NCI-H187 (cell line): ENCODE data around the gene PTDSS2.
"Not testable (repeated sequence)": the region's sequence is repeated elsewhere in the genome, so short reads cannot be mapped to it uniquely, and the experiment has no call there.

Experiments used
- DNase-seq, 2 experiments: peaks; one replicate each; lab custom pipeline; 2025; lab: John Stamatoyannopoulos, UW

PTDSS2 gene

DNA sequence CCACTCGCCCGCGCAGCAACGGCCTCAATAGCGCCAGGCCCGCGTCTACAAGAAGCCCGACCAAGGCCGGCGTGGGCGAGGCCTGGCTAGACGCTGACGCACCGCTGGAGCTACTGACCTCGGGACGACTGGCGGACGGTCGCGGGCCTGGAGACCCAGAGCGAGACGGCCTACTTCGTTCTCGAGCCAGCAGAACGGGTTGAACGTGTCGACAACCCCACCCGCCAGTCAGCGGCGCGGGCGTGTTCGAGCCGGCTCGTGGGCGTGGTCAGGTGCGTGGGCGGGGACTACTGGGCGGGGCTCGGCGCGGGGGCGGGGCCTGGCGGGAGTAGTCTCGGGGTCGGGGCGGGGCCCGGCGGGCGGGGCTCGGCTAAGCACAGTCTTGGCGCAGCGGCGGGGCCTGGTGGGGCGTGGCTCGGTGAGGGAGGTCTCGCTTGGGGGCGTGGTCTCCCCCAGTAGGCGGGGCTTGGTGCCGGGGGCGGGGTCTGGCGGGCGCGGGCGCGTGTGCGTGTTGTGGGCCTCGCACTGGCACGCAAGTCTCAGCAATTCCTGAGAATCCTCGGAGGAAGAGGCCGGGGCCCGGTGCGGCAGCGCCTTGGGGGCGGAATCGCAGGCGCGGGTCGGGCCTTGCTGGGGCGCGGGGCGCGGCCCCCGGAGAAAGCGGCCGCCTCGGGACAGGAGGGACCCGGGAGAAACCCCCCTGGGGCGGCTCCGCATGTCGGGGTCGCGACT is 57.1 kb downstream of the PTDSS2 start, which contains the start of gene RNH1:
RNH1 (minus strand) TSS at position 248 of the 732 bp plus-strand sequence. CDS start 5,080 bp downstream, outside the sequence.
- DNase-seq = peak; percentile 87 to 94

DNA sequence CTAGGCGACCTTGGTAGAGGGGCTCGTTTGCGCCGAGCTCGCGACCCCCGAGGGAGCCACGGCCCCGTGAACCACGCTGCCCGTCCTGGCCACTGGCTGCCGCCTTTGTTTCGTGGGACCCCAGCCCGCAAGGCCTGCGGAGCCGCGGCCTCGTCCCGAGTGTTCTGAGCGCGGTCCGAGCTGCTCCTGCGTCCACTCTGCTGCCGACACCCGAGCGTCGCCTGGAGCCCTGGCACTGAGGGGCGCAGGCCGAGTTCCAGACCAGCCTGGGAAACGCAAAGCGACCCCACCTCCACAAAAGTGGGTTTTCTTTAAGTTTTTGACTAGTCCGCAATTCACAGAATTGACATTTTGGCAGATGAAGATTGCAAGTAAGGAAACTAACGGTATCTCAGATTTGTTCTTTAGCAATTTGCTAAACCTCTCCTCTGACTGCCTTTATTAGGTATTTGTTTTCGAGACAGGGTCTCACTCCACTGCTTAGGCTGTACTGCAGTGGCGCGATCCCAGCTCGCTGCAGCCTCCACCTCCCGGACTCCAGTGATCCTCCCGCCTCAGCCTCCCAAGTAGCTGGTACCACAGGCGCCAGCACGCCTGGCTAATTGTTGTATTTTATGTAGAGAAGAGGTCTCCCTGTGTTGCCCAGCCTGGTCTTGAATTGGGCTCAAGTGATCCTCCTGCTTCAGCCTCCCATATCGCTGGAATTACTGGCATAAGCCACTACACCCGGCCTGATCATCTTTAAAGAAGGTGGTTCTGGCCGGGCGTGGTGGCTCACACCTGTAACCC is 57.8 kb downstream of the PTDSS2 start:
- DNase-seq = no peak

DNA sequence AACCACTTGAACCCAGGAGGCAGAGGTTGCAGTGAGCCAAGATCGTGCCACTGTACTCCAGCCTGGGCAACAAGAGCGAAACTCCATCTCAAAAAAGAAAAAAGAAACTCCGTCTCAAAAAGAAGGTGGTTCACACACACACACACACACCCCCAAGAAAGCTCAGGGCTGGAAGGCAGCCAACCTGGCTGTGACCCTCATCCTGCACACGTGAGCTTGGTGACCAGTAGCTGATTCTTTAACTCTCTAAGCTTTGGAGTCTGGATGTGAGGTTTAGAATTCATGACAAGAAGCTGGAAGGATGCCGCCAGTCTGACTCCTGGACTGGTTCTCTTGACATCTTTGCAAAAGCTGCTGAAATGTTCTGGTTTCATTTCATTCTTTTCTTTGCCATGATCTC is 58.9 kb downstream of the PTDSS2 start:
- no peak for DNase-seq

DNA sequence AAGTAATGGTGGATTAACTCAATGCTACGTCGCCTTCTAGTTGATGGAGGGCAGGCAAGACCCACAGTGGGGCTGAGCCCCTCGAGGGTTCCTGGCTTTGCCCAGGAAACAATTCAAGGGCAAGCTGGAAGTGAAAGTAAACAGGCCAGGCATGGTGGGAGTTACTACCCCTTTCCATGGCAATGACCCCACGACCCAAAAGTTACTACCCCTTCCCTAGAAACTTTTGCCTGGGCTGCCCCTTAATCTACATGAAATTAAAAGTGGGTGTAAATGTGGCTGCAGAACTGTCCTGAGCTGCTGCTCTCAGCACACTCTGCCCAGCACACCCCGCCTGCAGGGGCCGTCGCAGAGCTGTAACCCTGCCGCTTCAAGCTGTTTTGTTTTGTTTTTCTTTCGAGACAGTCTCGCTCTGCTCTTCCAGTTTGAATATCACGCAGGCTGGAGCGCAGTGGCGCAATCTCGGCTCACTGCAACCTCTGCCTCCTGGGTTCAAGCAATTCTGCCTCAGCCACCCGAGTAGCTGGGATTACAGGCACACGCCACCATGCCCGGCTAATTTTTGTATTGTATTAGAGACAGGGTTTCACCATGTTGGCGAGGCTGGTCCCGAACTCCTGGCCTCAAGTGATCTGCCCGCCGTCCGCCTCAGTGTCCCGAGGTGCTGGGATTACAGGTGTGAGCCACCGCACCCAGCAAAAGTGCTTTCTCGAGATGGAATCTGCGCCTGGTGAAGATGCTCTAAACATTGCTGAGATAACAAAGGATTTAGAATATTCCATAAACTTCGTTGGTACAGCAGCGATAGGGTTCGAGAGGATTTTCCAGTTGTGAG is 62.9 kb downstream of the PTDSS2 start:
- DNase-seq = no peak

DNA sequence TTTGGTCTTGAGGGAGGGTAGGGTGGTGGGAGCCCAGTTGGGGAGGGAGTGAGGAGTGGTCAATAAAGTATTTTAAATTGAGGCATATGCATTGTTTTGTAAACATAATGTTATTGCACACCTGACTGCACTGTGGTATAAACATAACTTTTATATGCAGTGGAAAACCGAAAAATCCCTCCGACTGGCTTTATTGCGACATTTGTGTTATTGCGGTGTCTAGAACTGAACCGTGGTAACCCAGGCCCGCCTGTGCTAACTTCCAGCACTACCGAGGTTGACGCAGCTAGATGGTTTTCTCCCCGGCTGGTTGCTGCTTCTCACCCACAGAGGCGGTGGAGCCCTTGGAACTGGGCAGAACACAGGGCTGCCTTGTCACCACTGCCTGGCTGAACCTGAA is 64.5 kb downstream of the PTDSS2 start:
- DNase-seq = no peak

DNA sequence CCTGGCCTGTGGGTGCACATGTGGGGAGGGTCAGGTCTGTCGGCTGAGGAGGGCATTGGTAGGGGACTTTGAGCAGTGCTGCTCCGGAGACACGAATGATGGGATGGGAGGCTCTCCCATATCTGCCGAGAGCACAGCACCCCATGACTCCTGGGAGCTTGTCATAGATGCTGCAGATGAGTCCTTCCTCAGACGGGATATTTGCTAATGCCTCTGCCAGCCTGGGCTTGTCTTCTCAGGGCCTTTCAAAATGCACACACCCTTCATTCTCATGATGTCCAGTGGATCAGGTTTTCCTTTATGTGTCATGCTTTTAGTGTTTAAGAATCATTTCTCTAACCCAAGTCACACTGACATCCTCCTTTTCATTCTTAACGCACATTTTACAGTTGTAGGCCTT is 65.1 kb downstream of the PTDSS2 start:
- no peak for DNase-seq

DNA sequence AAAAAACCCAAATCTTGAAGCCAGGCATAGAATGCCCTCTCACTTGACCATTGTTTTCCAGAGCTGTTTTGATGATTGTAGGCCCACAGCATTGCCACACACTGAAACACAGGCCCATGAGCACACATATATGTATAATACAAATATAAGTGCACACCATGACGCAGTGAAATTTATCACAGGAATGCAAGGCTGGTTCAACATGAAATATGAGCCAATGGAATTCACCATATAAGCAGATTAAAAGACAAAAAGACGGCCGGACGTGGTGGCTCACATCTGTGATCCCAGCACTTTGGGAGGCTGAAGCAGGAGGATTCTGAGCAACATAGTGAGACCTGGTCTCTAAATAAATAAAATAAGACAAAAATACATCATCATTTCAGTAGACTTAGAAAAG is 66.3 kb downstream of the PTDSS2 start:
- DNase-seq = no peak

DNA sequence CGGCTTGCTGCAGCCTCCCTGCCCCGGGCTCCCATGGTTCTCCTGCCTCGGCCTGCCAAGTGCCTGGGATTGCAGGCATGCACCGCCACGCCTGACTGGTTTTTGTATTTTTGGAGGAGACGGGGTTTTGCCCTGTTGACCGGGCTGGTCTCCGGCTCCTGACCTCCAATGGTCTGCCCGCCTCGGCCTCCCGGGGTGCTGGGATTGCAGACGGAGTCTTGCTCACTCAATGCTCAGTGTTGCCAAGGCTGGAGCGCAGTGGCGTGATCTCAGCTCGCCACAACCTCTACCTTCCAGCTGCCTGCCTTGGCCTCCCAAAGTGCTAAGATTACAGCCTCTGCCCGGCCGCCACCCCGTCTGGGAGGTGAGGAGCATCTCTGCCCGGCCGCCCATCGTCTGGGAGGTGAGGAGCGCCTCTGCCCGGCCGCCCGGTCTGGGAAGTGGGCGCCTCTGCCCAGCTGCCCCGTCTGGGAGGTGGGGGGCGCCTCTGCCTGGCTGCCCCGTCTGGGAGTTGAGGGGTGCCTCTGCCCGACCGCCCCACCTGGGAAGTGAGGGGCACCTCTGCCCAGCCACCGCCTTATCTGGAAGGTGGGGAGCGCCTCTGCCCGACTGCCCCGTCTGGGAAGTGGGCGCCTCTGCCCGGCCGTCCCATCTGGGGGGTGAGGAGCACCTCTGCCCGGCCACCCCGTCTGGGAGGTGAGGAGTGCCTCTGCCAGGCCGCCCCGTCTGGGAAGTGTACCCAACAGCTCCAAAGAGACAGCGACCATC is 67.0 kb downstream of the PTDSS2 start:
- DNase-seq = not testable (repeated sequence)

DNA sequence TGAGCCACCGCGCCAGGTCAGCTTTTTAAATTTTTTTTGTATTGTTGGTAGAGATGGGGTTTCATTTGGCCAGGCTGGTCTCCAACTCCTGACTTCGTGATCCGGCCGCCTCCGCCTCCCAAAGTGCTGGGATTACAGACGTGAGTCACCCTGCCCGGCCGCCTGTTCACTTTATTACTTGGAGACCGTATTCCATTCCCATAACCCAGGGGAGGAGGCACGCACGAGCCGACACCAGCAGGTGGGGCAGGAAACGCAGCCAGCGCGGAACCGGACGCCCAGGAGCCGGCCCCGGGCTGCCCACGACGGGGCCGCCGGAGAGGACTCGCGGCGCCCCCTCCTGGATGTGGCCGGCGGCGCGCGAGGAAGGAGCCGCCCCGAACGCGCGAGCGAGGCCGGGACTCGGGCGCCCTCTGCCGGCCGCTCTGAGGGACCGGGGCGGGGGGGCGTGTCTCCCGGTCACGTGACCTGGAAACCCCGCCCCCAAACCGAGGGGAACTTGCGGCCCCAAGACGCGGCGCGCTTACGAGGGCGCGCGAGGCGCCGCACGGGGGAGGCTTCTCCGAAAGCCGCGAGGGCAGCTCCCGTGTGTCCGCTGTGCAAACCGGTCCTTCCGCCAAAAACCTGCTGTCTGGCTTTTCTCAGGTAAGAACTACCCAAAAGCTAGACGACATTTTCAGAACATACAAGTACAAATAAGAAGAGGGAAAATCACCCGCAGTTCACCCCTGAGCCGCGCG is 68.6 kb downstream of the PTDSS2 start:
- no peak for DNase-seq

GRCh38 chr11:520428-521176 is 70.5 kb downstream of the PTDSS2 start:
- DNase-seq = no peak

GRCh38 chr11:521177-521688 is 71.2 kb downstream of the PTDSS2 start:
- DNase-seq = no peak

GRCh38 chr11:526192-526591 is 76.1 kb downstream of the PTDSS2 start:
- no peak for DNase-seq

DNA sequence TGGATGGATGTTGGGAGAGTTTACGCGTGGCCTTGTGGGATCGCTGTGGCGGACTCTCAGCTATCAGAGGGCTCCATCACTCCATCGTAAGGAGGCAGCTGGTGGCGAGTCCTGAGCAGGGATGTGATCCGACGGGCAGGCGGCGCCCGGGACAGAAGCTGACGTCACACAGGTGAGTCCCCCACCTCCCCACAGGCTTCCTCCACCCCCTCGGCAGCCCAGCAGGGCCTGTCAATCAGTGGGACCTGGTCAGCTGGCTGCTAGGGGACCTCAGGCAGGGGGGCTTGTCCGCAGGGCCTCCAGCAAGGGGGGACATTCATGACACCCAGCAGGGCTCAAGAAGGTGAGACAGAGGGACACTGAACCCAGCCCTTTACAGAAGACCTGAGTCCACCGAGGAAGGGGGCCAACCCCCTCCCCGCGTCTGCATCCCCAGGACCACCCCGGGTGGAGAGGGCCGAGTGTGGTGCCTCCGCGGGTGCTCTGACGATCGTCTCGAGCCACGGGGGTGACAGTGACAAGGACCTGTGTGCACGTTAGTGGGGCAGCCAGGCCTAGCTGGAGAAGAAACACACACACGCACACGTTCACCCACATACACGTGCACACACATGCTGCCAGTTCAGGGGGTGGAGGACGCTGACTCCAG is 78.2 kb downstream of the PTDSS2 start:
- no peak for DNase-seq

DNA sequence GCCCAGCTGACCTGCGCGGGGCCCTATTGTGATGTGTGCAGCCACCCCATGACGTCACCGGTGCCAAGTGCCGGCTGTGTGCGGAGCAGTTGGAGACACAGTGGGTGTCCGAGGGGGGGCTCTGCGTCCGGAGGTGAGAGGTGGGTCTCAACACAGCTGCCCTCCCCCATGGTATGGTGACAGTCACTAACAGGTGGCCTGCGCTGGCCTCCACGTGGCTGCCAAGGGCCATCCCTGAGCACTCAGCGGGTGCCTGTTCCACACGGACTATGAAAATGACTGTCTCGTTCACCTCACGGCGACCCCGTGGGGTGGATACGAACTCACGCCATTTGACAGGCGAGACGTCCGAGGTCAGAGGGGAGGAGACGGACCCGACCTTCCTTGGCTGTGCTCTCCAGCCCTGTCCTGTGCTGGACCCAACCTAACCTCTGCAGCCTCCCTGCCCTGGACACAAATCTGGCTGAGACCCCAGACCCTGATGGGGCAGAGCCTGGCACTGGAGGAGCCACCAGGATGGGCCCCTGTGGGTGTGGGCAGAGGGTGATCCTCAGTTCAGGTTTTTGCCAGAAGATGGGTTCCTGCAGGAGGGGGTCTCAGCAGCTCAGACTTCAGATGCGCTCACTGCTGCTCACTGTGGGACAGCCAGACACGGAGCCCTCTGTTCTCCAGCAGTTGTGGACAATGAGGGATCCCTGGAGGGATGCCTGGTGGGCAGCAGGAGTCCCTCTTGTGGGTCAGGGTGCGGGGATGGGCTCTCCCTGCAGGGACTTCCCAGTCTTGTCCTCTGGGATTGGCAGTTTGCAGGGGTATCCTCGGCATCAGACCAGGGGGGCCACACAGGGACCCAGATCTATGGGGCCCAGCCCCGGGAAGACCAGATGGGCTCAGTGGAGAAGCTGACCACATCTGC is 79.0 kb downstream of the PTDSS2 start:
- DNase-seq = no peak

GRCh38 chr11:529728-530411 is 79.8 kb downstream of the PTDSS2 start:
- no peak for DNase-seq

DNA sequence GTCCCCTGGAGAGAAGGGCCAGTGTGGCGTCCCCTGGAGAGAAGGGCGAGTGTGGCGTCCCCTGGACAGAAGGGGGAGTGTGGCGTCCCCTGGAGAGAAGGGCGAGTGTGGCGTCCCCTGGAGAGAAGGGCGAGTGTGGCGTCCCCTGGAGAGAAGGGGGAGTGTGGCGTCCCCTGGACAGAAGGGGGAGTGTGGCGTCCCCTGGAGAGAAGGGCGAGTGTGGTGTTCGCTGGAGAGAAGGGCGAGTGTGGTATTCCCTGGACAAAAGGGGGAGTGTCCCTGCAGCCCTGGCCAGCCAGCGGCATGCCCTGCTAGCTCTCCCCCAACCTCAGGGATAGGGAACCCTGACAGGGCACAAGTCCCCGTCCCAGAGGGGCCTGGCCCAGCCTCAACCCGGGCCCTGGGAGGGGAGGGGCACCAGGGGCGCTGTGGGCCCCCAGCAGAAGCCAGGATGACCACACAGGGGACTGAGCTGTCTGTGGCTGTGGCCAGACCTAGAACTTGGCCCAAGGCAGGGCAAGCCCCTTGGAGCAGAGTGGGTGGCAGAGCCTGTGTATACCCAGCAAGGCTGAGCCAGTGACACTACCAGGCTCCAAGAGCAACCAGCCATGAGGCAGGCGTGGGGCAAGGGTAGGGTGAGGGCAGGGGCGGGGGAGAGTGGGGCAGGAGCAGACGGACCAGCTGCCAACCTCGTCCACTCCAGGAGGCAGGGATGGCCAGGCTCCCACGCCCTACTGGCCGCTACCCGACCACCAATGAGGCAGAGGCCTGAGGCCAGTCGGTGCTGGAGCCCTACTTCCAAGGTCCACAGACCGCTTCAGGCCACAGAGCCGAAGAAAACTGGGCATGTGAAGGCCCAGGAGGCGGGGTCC is 81.1 kb downstream of the PTDSS2 start:
- no peak for DNase-seq
